HG02870 (cell line): ENCODE measurements around the gene OXA1L.
"Not testable (repeated sequence)": the region's sequence is repeated elsewhere in the genome, so short reads cannot be mapped to it uniquely, and the experiment has no call there.

Experiments
- ATAC-seq: cut with Tn5 transposase; IDR thresholded peaks from one replicate; pipeline ENCODE4 v1.9.1; 2021; ENCODE audit warnings: mild to moderate bottlenecking, moderate library complexity; ENCODE audit not compliant: unreplicated experiment

Gene OXA1L

GRCh38 chr14:22767323-22767589, 768 bp downstream of the OXA1L start:
- peak; percentile 23 for ATAC-seq

DNA sequence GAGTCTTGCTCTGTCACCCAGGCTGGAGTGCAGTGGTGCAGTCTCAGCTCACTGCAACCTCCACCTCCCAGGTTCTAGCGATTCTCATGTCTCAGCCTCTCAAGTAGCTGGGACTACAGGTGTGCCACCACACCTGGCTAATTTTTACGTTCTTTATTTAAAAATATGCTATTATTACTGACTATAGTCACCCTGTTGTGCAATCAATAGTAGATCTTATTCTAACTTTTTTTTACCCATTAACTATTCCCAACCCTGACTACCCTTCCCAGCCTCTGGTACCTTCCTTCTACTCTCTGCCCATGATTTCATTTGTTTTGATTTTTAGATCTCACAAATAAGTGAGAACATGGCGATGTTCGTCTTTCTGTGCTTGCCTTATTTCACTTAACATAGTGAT, 2.5 kb downstream of the OXA1L start:
- ATAC-seq: no peak

DNA sequence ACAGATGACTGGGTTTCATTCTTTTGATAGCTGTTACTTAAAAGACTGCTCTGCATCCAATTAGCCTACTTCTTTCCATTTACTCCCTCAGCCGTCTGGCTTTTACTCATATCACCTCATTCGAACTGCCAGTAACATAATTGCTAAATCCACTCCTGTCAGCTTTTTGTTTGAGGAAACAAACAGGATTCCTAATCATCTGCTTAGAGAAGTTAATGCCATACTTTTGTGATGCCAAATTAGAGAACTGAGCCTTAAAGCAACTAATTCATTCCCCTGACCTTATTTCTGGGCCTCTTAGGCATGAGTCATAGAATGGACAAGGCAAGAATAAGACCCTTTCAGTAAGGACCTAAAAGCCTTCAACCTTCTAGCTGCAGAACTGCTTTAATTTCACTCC, 2.9 kb downstream of the OXA1L start:
- ATAC-seq: no peak

DNA sequence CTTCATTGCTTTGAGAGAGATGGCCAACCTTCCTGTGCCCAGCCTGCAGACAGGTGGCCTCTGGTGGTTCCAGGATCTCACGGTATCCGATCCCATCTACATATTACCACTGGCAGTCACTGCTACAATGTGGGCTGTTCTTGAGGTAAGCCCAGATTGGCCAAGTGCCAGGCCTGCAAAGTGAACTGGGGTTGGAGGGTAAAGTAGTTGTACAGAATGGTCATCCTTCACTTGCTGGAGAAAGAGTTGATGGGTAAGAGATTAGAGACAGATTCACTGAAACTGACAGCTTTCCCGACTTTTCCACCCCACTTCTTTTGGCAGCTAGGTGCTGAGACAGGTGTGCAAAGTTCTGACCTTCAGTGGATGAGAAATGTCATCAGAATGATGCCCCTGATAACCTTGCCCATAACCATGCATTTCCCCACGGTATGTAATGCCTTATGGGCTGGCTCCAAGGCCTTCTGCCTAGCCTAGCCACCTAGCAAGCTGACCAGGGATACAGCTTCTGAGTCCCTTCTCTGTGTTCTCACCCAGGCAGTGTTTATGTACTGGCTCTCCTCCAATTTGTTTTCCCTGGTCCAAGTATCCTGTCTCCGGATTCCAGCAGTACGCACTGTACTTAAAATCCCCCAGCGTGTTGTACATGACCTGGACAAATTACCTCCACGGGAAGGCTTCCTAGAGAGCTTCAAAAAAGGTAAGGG, 4.1 kb downstream of the OXA1L start:
- no peak for ATAC-seq

GRCh38 chr14:22772725-22773124, 6.2 kb downstream of the OXA1L start:
- ATAC-seq: no peak

DNA sequence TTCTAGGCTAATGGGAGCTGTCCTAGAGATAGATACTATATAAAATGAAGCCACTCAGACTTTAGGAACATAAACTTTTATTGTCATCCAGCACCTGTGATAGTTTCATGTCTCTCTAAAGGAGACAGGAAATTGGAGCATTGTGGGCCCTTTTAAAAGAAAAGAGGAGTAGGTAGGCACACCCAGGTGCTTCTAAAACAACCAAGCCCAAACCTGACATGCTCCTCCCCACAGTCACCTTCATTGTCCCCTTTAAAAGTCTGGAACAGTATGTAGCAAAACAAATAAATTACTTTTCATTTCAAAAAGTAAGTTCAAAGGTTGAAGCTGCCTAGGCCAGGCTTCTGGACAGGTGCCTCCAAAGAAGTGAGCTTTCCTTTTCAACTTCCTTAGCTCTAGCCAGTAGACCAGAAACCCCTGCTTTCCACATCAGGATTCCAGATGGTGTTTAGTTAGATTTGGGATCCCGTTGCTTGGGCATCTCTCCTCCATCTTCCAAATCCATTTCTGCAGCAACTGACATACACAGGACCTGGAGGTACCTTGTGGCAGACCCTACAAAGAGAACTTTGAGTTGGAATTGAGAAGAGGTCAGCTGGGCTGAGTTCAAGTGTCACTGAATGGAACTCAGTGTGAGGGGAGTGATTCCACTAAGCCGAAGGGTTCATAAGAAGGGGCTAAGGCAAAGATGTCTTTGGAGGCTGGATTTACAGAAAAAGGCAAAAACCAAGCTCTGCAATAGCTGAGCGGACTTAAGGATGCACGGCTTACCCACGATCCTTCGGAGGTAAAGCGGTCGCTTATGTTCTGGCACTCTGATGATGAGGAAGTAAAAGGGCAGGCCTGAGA, 6.9 kb downstream of the OXA1L start:
- ATAC-seq: no peak

DNA sequence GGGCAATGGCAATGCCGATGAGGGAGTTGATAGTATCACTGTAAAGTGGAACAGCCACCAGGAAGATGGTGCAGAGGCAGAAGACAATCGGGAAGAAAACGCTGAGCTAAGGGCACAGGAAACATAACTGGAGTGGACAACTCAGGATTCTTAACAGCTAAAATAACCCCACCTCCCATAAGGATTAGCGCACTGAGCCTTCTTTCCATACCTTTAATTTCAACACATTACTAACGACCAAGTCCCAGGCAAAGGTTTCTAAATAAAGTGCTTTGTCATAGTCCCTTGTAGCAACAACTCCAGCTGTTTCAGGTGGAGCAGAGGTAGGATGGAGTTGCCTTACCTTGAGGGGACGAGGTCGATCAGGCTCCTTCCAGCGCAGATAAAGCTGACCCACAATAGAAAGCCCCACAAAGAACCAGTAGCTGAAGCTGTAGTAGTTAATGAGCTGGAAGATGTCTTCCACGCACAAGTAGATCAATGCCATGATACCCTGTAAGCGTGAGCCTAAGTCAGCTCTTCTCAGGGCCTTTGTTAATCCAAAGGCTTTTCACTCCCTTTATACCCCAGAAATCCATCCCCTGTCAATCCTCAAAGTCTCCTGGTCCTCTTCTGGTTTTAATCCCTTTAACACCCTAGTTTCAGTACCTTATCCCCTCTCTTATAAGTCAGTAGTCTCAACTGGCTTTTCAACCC, 7.7 kb downstream of the OXA1L start:
- no peak for ATAC-seq

- no peak for ATAC-seq
These were observed 9.7 kb downstream of the OXA1L start for GRCh38 chr14:22776215-22776614.

GRCh38 chr14:22776849-22777248, 10.4 kb downstream of the OXA1L start:
- ATAC-seq: not testable (repeated sequence)

DNA sequence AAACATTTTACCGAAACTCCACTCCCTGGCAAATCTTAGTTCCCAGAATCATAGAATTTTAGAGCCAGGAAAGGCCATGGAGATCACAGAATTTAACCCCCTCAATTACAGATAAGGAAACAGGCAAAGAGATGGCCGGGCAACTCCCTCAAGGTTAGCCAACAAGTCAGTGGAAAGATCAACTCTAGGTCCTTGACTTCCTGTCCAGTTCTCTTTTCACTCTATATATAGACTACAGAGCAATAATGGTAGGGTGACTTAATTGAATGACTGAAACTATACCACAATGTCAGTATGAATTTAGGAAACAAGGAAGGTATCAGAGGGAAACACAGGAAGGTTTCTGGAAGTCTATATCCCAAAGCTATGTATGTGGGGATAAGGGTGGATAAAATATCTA, 11.6 kb downstream of the OXA1L start:
- ATAC-seq: no peak

DNA sequence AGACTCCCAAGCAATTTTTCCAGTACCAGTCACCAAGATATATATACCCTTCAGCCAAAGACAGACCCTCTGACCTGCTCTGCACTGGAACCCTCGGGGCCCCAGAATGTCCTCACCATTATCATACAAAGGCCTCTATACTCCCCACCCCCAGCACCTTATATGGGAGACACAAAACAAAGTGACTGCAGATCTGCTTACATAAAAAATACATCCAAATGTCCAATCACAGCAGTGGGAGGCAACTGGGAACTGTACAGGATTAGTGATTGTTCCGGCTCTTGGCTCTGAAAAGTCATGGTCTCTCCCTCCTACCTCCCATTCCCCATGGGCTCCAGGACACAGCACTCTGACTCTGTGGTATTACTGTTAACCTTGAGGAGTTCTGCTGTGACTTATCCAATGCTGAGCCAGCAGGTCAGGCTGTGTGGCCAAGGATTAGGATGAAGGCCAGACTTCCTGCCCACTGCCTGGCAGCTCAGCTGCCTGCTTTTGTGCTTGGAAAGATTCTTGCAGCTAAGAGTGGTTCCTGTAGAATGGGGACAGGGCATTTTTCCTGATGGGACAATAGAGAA, 13.7 kb downstream of the OXA1L start:
- no peak for ATAC-seq

GRCh38 chr14:22780941-22781300, 14.4 kb downstream of the OXA1L start:
- ATAC-seq: no peak

GRCh38 chr14:22781301-22781991, 15.0 kb downstream of the OXA1L start:
- ATAC-seq: no peak

DNA sequence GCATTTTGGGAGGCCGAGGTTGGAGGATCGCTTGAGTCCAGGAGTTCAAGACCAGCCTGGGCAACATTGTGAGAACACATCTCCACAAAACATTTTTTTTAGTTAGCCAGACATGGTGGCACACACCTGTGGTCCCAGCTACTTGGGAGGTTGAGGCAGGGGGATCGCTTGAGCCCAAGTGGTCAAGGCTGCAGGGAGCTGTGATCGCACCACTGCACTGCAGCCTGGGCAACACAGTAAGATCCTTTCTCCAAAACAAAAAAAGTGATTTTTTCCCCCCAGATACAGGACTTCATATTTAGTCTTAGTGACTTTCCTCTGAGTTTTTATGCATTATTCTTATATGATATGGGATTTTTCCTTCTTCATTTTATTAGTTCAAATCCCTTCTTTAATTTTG, 20.2 kb downstream of the OXA1L start:
- ATAC-seq: no peak

GRCh38 chr14:22791301-22791700, 24.8 kb downstream of the OXA1L start:
- no peak for ATAC-seq

DNA sequence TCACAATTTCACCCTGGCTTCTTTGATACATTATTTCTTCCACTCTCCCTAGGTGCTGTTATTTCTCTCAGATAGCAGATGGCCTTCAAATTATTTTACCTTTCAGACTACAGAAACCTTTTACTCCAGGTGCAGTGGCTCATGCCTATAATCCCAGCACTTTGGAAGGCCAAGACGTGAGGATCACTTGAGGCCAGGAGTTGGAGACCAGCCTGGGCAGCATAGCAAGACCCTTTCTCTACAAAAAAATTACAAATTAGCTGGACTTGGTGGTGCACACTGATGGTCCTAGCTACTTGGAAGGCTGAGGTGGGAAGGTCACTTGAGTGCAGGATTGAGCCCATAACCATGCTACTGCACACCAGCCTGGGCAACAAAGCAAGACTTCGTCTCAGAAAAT, 25.7 kb downstream of the OXA1L start:
- no peak for ATAC-seq

DNA sequence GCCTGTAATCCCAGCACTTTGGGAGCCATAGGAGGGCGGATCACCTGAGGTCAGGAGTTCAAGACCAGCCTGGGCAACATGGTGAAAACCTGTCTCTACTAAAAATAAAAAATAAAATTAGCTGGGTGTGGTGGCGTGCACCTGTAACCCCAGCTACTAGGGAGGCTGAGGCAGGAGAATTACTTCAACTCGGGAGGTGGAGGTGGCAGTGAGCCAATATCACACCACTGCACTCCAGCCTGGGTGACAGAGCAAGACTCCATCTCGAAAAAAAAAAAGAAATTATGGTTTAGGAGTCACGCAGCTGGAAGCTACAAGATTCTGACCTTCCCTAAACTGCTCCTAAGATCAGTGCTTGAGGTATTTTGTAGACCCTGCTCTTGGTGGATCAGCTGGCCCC, 27.1 kb downstream of the OXA1L start:
- ATAC-seq: not testable (repeated sequence)

DNA sequence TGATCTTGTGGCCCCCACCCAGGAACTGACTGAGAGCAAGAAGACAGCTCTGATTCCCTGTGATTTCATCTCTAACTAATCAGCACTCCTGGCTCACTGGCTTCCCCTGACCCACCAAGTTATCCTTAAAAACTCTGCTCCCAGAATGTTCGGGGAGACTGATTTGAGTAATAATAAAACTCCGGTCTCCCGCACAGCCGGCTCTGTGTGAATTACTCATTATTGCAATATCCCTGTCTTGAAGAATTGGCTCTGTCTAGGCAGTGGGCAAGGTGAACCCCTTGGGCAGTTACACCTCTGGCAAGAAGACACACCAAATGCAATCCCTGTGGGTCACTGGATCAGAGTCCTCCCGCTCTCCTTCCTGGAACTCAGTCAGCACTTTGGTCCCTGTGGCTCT, 27.5 kb downstream of the OXA1L start:
- ATAC-seq: no peak

- no peak for ATAC-seq
These were observed 28.1 kb downstream of the OXA1L start for GRCh38 chr14:22794551-22794951.

- ATAC-seq: peak; percentile 58
These were observed 29.7 kb downstream of the OXA1L start for GRCh38 chr14:22796087-22796707.
